ENCODE data around the gene DEPDC4. TPM values are rescaled to one million over a fixed set of nuclear protein-coding genes. Genes with fewer than 3 reads are reported as not detected.

The DEPDC4 gene
- total and polyA plus RNA-seq, 4 experiments from 2014 or later, result 0.38 to 1.4 (median 0.95) TPM; not detected in 1

- Mint-ChIP-seq H3K27me3 (no peaks in the 10 kb centered on the region), H3K27ac (peak overlapping the region in 2 of 7 donors; percentile 19 to 70), H3K4me1 (peaks cover 0 to 3% (median 2%) of the 10 kb centered on the region in 4 donors), H3K9me3 (no peaks in the 10 kb centered on the region), H3K36me3 (peaks cover 40 to 64% of the 10 kb centered on the region in 2 donors), H3K4me3 (no peak overlapping the region)
- no peak overlapping the region for H3K27ac ChIP-seq (ENCODE audit: low read depth, low read length)
- H3K36me3 ChIP-seq (ENCODE audit: insufficient read depth, low read length), result peaks cover 34% of the 10 kb centered on the region
- no peak overlapping the region for H3K4me3 ChIP-seq (ENCODE audit: low read length in 2 of 2)
- H3K4me1 ChIP-seq (ENCODE audit: insufficient read depth, low read length), result no peaks in the 10 kb centered on the region
- DNase-seq, result no peak
- H3K27me3 ChIP-seq (ENCODE audit: insufficient read depth, low read length), result no peaks in the 10 kb centered on the region
- ChIA-PET CTCF (ENCODE audit: partially characterized antibody) (no interaction called here), POLR2A (ENCODE audit: partially characterized antibody) (no interaction called here)
- H3K9me3 ChIP-seq (ENCODE audit: control insufficient read depth in 1 of 2, low read length in 2 of 2), result no peaks in the 10 kb centered on the region
- intact Hi-C loops (cut with micrococcal nuclease), result no loop called here
These were observed 51.7 kb downstream of the DEPDC4 start for GRCh38 chr12:100215209-100215608.

GRCh38 chr12:100214518-100214917 lies 52.4 kb downstream of the DEPDC4 start:
- intact Hi-C loops (cut with micrococcal nuclease), result no loop called here
- H3K27ac ChIP-seq (ENCODE audit: low read depth, low read length), result no peak overlapping the region
- no peaks in the 10 kb centered on the region for H3K27me3 ChIP-seq (ENCODE audit: insufficient read depth, low read length)
- no peak for DNase-seq
- H3K4me3 ChIP-seq (ENCODE audit: low read length in 2 of 2), result no peak overlapping the region
- Mint-ChIP-seq H3K27me3 (no peaks in the 10 kb centered on the region), H3K9me3 (no peaks in the 10 kb centered on the region), H3K4me1 (peaks cover 0 to 3% (median 2%) of the 10 kb centered on the region in 4 donors), H3K4me3 (no peak overlapping the region), H3K27ac (peak overlapping the region in 2 of 7 donors; percentile 48 to 53), H3K36me3 (peaks cover 39 to 64% of the 10 kb centered on the region in 2 donors)
- H3K9me3 ChIP-seq (ENCODE audit: control insufficient read depth in 1 of 2, low read length in 2 of 2), result no peaks in the 10 kb centered on the region
- H3K4me1 ChIP-seq (ENCODE audit: insufficient read depth, low read length), result no peaks in the 10 kb centered on the region
- peaks cover 34% of the 10 kb centered on the region for H3K36me3 ChIP-seq (ENCODE audit: insufficient read depth, low read length)
- ChIA-PET POLR2A (ENCODE audit: partially characterized antibody) (interaction anchor here (1.7 kb wide), 1 partner anchor 14 kb away, joined by 8 read pairs; the partner anchor contains the start of gene ACTR6), CTCF (ENCODE audit: partially characterized antibody) (no interaction called here)

GRCh38 chr12:100213016-100213891 lies 53.6 kb downstream of the DEPDC4 start:
- POLR2A ChIA-PET (ENCODE audit: partially characterized antibody), result interaction anchor here (1.7 kb wide), 1 partner anchor 13 kb away, joined by 8 read pairs; the partner anchor contains the start of gene ACTR6
- H3K27me3 ChIP-seq (ENCODE audit: insufficient read depth, low read length), result no peaks in the 10 kb centered on the region

GRCh38 chr12:100211698-100212097 lies 55.2 kb downstream of the DEPDC4 start:
- Histone ChIP-seq H3K36me3 (ENCODE audit: insufficient read depth, low read length) (peaks cover 46% of the 10 kb centered on the region), H3K4me3 (ENCODE audit: low read length in 2 of 2) (no peak overlapping the region), H3K27ac (ENCODE audit: low read depth, low read length) (no peak overlapping the region), H3K27me3 (ENCODE audit: insufficient read depth, low read length) (no peaks in the 10 kb centered on the region), H3K4me1 (ENCODE audit: insufficient read depth, low read length) (no peaks in the 10 kb centered on the region), H3K9me3 (ENCODE audit: control insufficient read depth in 1 of 2, low read length in 2 of 2) (no peaks in the 10 kb centered on the region)
- Mint-ChIP-seq H3K9me3 (no peaks in the 10 kb centered on the region), H3K36me3 (peaks cover 50 to 67% of the 10 kb centered on the region in 2 donors), H3K4me3 (no peak overlapping the region), H3K27ac (no peak overlapping the region), H3K27me3 (no peaks in the 10 kb centered on the region), H3K4me1 (peaks cover 0 to 3% (median 2%) of the 10 kb centered on the region in 4 donors)
- intact Hi-C loops (cut with micrococcal nuclease), result no loop called here
- DNase-seq, result no peak
- ChIA-PET POLR2A (ENCODE audit: partially characterized antibody) (no interaction called here), CTCF (ENCODE audit: partially characterized antibody) (no interaction called here)

More at GRCh38 chr12:100213016-100213891, 53.6 kb downstream of the DEPDC4 start:
- Mint-ChIP-seq H3K27ac (peak overlapping the region in 1 of 7 donors; percentile 76), H3K4me3 (no peak overlapping the region), H3K27me3 (no peaks in the 10 kb centered on the region), H3K9me3 (no peaks in the 10 kb centered on the region), H3K4me1 (peaks cover 0 to 3% (median 2%) of the 10 kb centered on the region in 4 donors), H3K36me3 (peaks cover 46 to 65% of the 10 kb centered on the region in 2 donors)
- CTCF ChIA-PET (ENCODE audit: partially characterized antibody), result no interaction called here
- intact Hi-C loops (cut with micrococcal nuclease), result no loop called here
- Histone ChIP-seq H3K9me3 (ENCODE audit: control insufficient read depth in 1 of 2, low read length in 2 of 2) (no peaks in the 10 kb centered on the region), H3K4me3 (ENCODE audit: low read length in 2 of 2) (no peak overlapping the region), H3K27ac (ENCODE audit: low read depth, low read length) (no peak overlapping the region), H3K36me3 (ENCODE audit: insufficient read depth, low read length) (peaks cover 36% of the 10 kb centered on the region), H3K4me1 (ENCODE audit: insufficient read depth, low read length) (no peaks in the 10 kb centered on the region)
- no peak for DNase-seq

- Histone ChIP-seq H3K36me3 (ENCODE audit: insufficient read depth, low read length) (peaks cover 46% of the 10 kb centered on the region), H3K27me3 (ENCODE audit: insufficient read depth, low read length) (no peaks in the 10 kb centered on the region), H3K4me3 (ENCODE audit: low read length in 2 of 2) (no peak overlapping the region), H3K4me1 (ENCODE audit: insufficient read depth, low read length) (peaks cover 7% of the 10 kb centered on the region), H3K9me3 (ENCODE audit: control insufficient read depth in 1 of 2, low read length in 2 of 2) (no peaks in the 10 kb centered on the region), H3K27ac (ENCODE audit: low read depth, low read length) (no peak overlapping the region)
- Mint-ChIP-seq H3K4me1 (peaks cover 0 to 8% (median 1%) of the 10 kb centered on the region in 4 donors), H3K27me3 (no peaks in the 10 kb centered on the region), H3K36me3 (peaks cover 37 to 50% of the 10 kb centered on the region in 2 donors), H3K27ac (peak overlapping the region in 1 of 7 donors; percentile 15), H3K4me3 (no peak overlapping the region), H3K9me3 (no peaks in the 10 kb centered on the region)
- ChIA-PET POLR2A (ENCODE audit: partially characterized antibody) (no interaction called here), CTCF (ENCODE audit: partially characterized antibody) (interaction anchor here (0.5 to 1.4 kb wide), 2 partner anchors 26 to 54 kb away, joined by 3 read pairs; no protein-coding TSS in a partner anchor)
- intact Hi-C loops (cut with micrococcal nuclease), result loop anchor here (10.0 kb wide), 1 partner anchor 1916 kb away; the partner anchor contains the start of genes NUP37 and PARPBP
- DNase-seq, result no peak
These were observed 58.0 kb downstream of the DEPDC4 start for GRCh38 chr12:100208834-100209233.

GRCh38 chr12:100207311-100207710 lies 59.6 kb downstream of the DEPDC4 start:
- ChIA-PET POLR2A (ENCODE audit: partially characterized antibody) (no interaction called here), CTCF (ENCODE audit: partially characterized antibody) (no interaction called here)
- no peak overlapping the region for H3K27ac Mint-ChIP-seq
- H3K4me3 ChIP-seq (ENCODE audit: low read length in 2 of 2), result no peak overlapping the region
- DNase-seq, result no peak
- intact Hi-C loops (cut with micrococcal nuclease), result loop anchor here (10.0 kb wide), 1 partner anchor 1917 kb away; the partner anchor contains the start of genes NUP37 and PARPBP
- H3K4me3 Mint-ChIP-seq, result no peak overlapping the region
- no peaks in the 10 kb centered on the region for H3K27me3 Mint-ChIP-seq
- no peaks in the 10 kb centered on the region for H3K9me3 Mint-ChIP-seq
- H3K27me3 ChIP-seq (ENCODE audit: insufficient read depth, low read length), result no peaks in the 10 kb centered on the region
- H3K27ac ChIP-seq (ENCODE audit: low read depth, low read length), result no peak overlapping the region
- peaks cover 6 to 20% (median 12%) of the 10 kb centered on the region in 4 donors for H3K4me1 Mint-ChIP-seq
- no peaks in the 10 kb centered on the region for H3K9me3 ChIP-seq (ENCODE audit: control insufficient read depth in 1 of 2, low read length in 2 of 2)
- peaks cover 16% of the 10 kb centered on the region for H3K4me1 ChIP-seq (ENCODE audit: insufficient read depth, low read length)
- H3K36me3 ChIP-seq (ENCODE audit: insufficient read depth, low read length), result peaks cover 41% of the 10 kb centered on the region
- H3K36me3 Mint-ChIP-seq, result peaks cover 32 to 48% of the 10 kb centered on the region in 2 donors
